GM13977 (cell line): Measurements from ENCODE around the gene QRICH1.
"Not testable (repeated sequence)": the region's sequence is repeated elsewhere in the genome, so short reads cannot be mapped to it uniquely, and the experiment has no call there.

ENCODE experiments used
- DNase-seq: peaks from one replicate; pipeline ENCODE4 v3.0.0; 2012; ENCODE audit warnings: low spot score
- CTCF ChIP-seq: IDR thresholded peaks from 2 replicates; pipeline ENCODE4 v1.5.1; 2012; ENCODE audit warnings: mild to moderate bottlenecking, control low read depth; ENCODE audit not compliant: insufficient read depth; ENCODE audit errors: extremely low read depth, missing control alignments
- in situ Hi-C: fragments of 300-500 bp; cut with MboI; formaldehyde crosslinking; loops from one replicate; pipeline ENCODE4 v1.12.0; 2022; ENCODE audit warnings: low sequenced_read_pairs, low pct_unique_long_range_greater_than_20kb, mixed read lengths, inconsistent platforms; ENCODE audit not compliant: unreplicated experiment

QRICH1 gene

GRCh38 chr3:49009396-49009795, 84.5 kb downstream of the QRICH1 start:
- no peak for DNase-seq
- in situ Hi-C loops: no loop called here
- no peak for TF ChIP-seq CTCF

- in situ Hi-C loops, DNase-seq: not testable (repeated sequence)
These were observed 85.2 kb downstream of the QRICH1 start for GRCh38 chr3:49008627-49009026.

GRCh38 chr3:49007771-49008528, 85.9 kb downstream of the QRICH1 start:
- DNase-seq: peak; percentile 86
- in situ Hi-C loops: no loop called here
- TF ChIP-seq CTCF: no peak

- DNase-seq: peak; percentile 98
- TF ChIP-seq CTCF: peak; percentile 42
- in situ Hi-C loops: no loop called here
These were observed 86.7 kb downstream of the QRICH1 start, which contains the start of gene WDR6 for GRCh38 chr3:49007068-49007770. Gene WDR6 (plus strand): TSS chr3:49007391. CDS start chr3:49007432, 41 bp downstream.

- no peak for TF ChIP-seq CTCF
- DNase-seq: no peak
- in situ Hi-C loops: no loop called here
These were observed 87.3 kb downstream of the QRICH1 start for GRCh38 chr3:49006408-49007067.

- no peak for DNase-seq
- no peak for TF ChIP-seq CTCF
- in situ Hi-C loops: no loop called here
These were observed 87.9 kb downstream of the QRICH1 start for GRCh38 chr3:49005998-49006397.

- in situ Hi-C loops: no loop called here
- TF ChIP-seq CTCF: no peak
- no peak for DNase-seq
These were observed 88.6 kb downstream of the QRICH1 start for GRCh38 chr3:49005303-49005680.
